Thyroid gland (tissue), 4 donors: ENCODE data around the gene CDKN2B. TPM values are rescaled to one million over a fixed set of nuclear protein-coding genes. Genes with fewer than 3 reads are reported as not detected.
A peak's percentile ranks its signal among the peaks of the same experiment; 100 is the strongest.
"Not testable (repeated sequence)": the region's sequence is repeated elsewhere in the genome, so short reads cannot be mapped to it uniquely, and the experiment has no call there.

ENCODE experiments used
- DNase-seq, 2 donors: peaks; one replicate each; pipeline ENCODE4 v3.0.0-alpha.2; 2019
- H3K27ac ChIP-seq, 3 donors: fragments of 200-600 bp; sonication (generic); 1 replicate in 2 of 3; 2 replicates in 1 of 3; pipeline ENCODE4 v1.5.1; 2016 to 2019; ENCODE audit warnings: mild to moderate bottlenecking in 1 of 3, moderate library complexity in 1 of 3
- H3K27me3 ChIP-seq: fragments of 200-600 bp; sonication (generic); one replicate; pipeline ENCODE4 v1.5.1; 2019
- H3K36me3 ChIP-seq, 2 donors: fragments of 200-600 bp; sonication (generic); one replicate each; pipeline ENCODE4 v1.5.1; 2016 to 2019
- H3K4me1 ChIP-seq, 2 donors: fragments of 200-600 bp; sonication (generic); one replicate each; pipeline ENCODE4 v1.5.1; 2017 to 2019
- H3K4me3 ChIP-seq, 3 donors: fragments of 200-600 bp; sonication (generic); replicated peaks in 1 of 3; 1 replicate in 2 of 3; 2 replicates in 1 of 3; pipeline ENCODE4 v1.5.1; 2016; ENCODE audit warnings: mild to moderate bottlenecking in 1 of 3
- H3K9me3 ChIP-seq: fragments of 200-600 bp; sonication (generic); one replicate; pipeline ENCODE4 v1.5.1; 2017
- POLR2A ChIP-seq, 2 donors: fragments of 450-650 bp; IDR thresholded peaks; one replicate each; pipeline ENCODE4 v1.6.1; 2017; ENCODE audit warnings: antibody characterized with exemption in 2 of 2, mild to moderate bottlenecking in 2 of 2, moderate library complexity in 1 of 2
- WGBS, 2 donors: methylation state at CpG; one replicate each; pipeline ENCODE4 v1.1.5; 2017; 5-methylcytosine and 5-hydroxymethylcytosine counted together
- intact Hi-C: fragments of 100-400 bp; cut with DNase I; formaldehyde crosslinking; loops from one replicate; pipeline ENCODE4 v1.15.1; 2023
- total RNA-seq, 4 donors: library from RNA; depleted of rRNA; stranded (reverse); fragments of >200 nt; gene quantifications; one replicate each; pipeline ENCODE4 v1.2.3, GENCODE V29; 2016
- TF ChIP-seq, protein P1 (sequence below), 6 experiments: fragments of 200-600 bp in 3 of 6; fragments of 450-650 bp in 3 of 6; sonication (generic) in 3 of 6; IDR thresholded peaks; one replicate each; pipeline ENCODE4 v1.5.1; 2016 to 2019; ENCODE audit warnings: antibody characterized with exemption in 6 of 6, mild to moderate bottlenecking in 2 of 6, inconsistent platforms in 1 of 6, moderate library complexity in 1 of 6

The CDKN2B gene, protein sequence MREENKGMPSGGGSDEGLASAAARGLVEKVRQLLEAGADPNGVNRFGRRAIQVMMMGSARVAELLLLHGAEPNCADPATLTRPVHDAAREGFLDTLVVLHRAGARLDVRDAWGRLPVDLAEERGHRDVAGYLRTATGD
- total RNA-seq = 1 to 10 TPM in 2 of 4 donors, under 1 TPM in 2; 0.44 to 2.0 (median 1.2) TPM

DNA sequence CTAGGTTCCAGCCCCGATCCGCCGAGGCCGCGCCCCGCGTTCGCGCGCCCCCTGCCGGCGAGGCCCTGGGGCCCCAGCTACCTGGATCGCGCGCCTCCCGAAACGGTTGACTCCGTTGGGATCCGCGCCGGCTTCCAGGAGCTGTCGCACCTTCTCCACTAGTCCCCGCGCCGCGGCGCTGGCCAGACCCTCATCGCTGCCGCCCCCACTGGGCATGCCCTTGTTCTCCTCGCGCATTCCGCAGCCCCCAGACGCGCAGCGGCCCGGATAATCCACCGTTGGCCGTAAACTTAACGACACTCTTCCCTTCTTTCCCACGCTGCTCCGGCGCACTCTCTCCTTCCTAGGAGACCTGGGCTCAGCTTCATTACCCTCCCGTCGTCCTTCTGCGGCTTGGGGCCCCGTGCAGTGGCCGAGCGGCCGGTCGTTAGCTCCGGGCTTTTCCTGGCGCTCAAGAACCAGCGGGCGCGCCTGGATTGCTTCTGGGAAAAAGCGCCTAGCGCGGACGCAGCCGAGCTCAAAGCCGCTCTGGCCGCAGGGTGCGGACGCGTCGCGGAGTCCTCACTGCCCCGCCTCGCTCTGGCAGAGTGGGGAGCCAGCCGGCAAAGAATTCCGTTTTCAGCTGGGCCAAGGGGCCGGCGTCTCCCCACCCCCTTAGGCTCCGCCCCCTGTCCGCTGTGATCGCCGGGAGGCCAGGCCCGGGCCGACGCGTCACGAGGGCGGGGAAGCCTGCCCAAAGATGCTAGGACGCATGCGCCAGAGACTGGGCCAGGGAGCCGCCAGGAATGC lies at the start of gene CDKN2B:
CDKN2B (minus strand) TSS at position 589 of the 789 bp plus-strand sequence; CDS start at position 237, 352 bp downstream.
- intact Hi-C loops = loop anchor here (5.0 kb wide), 1 partner anchor 207 kb away; the partner anchor contains the start of gene MTAP
- Histone ChIP-seq H3K4me1 (peaks cover 4 to 11% of the 10 kb centered on the region in 2 donors), H3K27me3 (peaks cover 29% of the 10 kb centered on the region), H3K27ac (peak within 1 kb of the TSS in 2 of 3 donors; percentile 77 to 82), H3K9me3 (no peaks in the 10 kb centered on the region), H3K4me3 (peak within 1 kb of the TSS in 2 of 3 donors; percentile 32 to 59), H3K36me3 (no peaks in the 10 kb centered on the region)
- peak; percentile 91 to 94 for DNase-seq
- TF ChIP-seq POLR2A (IDR thresholded peaks at IDR 0.05) = peak in 1 of 2 donors; percentile 70
- TF ChIP-seq, protein P1, sequence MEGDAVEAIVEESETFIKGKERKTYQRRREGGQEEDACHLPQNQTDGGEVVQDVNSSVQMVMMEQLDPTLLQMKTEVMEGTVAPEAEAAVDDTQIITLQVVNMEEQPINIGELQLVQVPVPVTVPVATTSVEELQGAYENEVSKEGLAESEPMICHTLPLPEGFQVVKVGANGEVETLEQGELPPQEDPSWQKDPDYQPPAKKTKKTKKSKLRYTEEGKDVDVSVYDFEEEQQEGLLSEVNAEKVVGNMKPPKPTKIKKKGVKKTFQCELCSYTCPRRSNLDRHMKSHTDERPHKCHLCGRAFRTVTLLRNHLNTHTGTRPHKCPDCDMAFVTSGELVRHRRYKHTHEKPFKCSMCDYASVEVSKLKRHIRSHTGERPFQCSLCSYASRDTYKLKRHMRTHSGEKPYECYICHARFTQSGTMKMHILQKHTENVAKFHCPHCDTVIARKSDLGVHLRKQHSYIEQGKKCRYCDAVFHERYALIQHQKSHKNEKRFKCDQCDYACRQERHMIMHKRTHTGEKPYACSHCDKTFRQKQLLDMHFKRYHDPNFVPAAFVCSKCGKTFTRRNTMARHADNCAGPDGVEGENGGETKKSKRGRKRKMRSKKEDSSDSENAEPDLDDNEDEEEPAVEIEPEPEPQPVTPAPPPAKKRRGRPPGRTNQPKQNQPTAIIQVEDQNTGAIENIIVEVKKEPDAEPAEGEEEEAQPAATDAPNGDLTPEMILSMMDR (IDR thresholded peaks at IDR 0.05) = peak; percentile 27 to 72 (median 60)
- WGBS, 2 donors = 1 to 2% methylated on average over 47 to 56 of the region's 86 CpGs

DNA sequence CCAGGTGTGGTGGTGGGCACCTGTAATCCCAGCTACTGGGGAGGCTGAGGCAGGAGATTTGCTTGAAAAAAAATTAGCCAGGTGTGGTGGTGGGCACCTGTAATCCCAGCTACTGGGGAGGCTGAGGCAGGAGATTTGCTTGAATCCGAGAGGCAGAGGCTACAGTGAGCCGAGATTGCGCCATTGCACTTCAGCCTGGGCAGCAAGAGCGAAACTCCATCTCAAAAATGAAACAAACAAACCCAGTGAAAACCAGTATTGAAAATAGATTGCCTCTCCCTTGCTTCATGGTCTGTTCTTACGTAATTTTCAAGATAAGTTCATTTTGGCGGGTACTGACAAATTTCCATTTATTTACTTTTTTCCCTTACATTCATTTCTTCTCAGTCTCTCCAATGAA lies 48.9 kb upstream of the CDKN2B start:
- H3K4me1 ChIP-seq, DNase-seq, H3K27ac ChIP-seq, H3K9me3 ChIP-seq, H3K27me3 ChIP-seq, H3K36me3 ChIP-seq, intact Hi-C loops, H3K4me3 ChIP-seq: not testable (repeated sequence)
- WGBS, 2 donors = 93 to 95% methylated on average over 6 of the region's 6 CpGs

DNA sequence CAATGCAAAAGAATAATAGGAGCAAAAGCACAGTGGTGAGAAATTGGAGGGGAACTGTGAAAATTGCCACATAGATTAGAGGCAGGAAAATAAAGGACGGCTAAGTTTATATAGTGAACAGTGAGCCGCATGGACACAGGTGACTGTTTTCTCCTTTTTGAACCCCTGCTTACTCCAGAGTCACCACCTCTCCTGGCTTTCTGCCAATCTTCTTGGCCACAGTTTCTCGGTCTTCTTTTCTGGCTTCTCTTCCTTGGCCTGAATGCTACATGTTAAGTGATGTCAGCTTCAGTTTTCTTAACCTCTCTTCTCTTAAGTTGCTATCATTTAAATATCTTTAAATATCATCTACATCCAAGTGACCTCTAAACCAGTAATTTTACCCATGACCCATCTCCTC lies 47.3 kb upstream of the CDKN2B start:
- no peaks in the 10 kb centered on the region for H3K9me3 ChIP-seq
- no peak for DNase-seq
- H3K36me3 ChIP-seq = no peaks in the 10 kb centered on the region
- H3K4me3 ChIP-seq = no peak overlapping the region
- H3K27ac ChIP-seq = no peak overlapping the region
- 28 to 45% methylated on average over 3 of the region's 3 CpGs for WGBS, 2 donors
- intact Hi-C loops = no loop called here
- TF ChIP-seq, protein P1 (IDR thresholded peaks at IDR 0.05) = no peak
- no peak for TF ChIP-seq POLR2A (IDR thresholded peaks at IDR 0.05)
- H3K27me3 ChIP-seq = no peaks in the 10 kb centered on the region
- H3K4me1 ChIP-seq = no peaks in the 10 kb centered on the region

DNA sequence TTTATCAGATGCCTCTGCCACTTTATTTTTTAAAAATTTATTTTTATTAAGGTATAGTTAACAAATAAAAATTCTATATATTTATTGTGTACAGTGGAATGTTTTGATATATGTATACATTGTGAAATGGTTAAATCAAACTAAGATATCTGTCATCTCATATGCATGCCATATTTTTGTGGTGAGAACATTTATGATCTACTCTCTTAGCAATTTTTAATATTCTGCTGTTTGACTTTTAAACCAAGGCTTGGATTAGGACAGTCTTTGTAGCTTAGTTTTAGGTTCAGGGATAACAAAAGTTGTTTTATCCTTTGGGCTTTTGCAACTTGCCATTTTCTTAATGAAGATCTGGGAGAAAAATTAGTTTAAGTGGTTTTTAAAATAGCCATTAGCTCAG lies 46.0 kb upstream of the CDKN2B start:
- H3K9me3 ChIP-seq = no peaks in the 10 kb centered on the region
- no peak for TF ChIP-seq POLR2A (IDR thresholded peaks at IDR 0.05)
- TF ChIP-seq, protein P1 (IDR thresholded peaks at IDR 0.05) = no peak
- no peaks in the 10 kb centered on the region for H3K27me3 ChIP-seq
- H3K4me1 ChIP-seq = no peaks in the 10 kb centered on the region
- no peak overlapping the region for H3K27ac ChIP-seq
- H3K4me3 ChIP-seq = no peak overlapping the region
- intact Hi-C loops = no loop called here
- H3K36me3 ChIP-seq = no peaks in the 10 kb centered on the region
- no peak for DNase-seq

DNA sequence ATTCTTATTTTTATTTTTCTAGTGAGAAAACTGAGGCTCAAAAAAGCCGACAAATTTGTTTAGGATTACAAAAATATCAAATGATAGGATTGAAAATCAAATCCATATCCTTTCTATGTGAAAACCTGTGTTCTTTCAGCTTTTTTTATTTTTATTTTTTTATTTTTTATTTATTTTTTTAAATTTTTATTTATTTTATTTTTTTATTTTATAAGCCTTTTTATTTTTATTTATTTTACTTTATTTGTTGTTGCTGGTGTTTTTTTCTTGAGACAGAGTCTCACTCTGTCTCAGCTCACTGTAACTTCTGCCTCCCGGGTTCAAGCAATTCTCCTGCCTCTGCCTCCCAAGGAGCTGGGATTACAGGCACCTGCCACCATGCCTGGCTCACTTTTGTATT lies 45.4 kb upstream of the CDKN2B start:
- Histone ChIP-seq H3K36me3 (no peaks in the 10 kb centered on the region), H3K27me3 (no peaks in the 10 kb centered on the region), H3K9me3 (no peaks in the 10 kb centered on the region), H3K4me1 (no peaks in the 10 kb centered on the region), H3K27ac (no peak overlapping the region), H3K4me3 (no peak overlapping the region)
- intact Hi-C loops = no loop called here
- TF ChIP-seq POLR2A (IDR thresholded peaks at IDR 0.05) = no peak
- TF ChIP-seq, protein P1 (IDR thresholded peaks at IDR 0.05) = no peak
- WGBS, 2 donors = 97% methylated on average over 2 of the region's 2 CpGs
- DNase-seq = no peak
